Measurements from ENCODE around the gene ELOB. TPM values are rescaled to one million over a fixed set of nuclear protein-coding genes. Genes with fewer than 3 reads are reported as not detected.

The ELOB gene
- total RNA-seq, result 263 TPM

DNA sequence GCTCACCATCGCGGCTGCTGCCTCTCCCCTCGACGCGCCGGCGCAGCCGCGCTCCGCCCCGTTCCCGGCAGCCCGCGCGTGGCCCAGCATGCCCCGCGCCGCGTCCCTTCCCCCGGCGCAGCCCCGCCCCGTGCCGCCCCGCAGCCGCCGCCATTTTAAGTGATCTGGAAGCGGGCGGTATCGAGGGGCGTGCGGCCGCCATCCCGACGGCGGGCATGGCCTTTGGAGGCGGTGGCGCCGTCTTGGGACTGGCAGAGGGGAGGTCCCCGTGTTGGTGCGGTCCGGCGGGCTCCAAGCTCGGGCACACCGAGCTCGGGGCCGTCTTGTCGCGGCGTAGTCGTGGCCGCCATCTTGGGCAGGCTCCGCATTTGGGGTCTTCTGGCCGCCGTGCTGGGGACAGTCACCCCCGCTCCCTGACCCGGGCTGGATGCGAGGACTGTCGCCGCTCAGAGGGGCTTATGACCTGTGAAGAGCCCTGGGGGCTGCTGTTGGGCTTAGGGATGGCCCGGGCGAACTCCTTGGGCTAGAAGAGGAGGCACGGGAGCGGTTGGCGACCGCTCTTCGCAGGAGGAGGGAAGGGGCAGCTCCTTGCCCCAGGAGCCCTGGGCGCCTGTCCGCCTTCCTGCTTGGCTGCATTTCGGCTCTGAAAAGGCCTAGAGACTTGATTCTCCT lies at the start of gene ELOB:
Gene ELOB, minus strand, starts transcription at position 50 of the 672 bp plus-strand sequence. Its CDS starts 41 bp downstream, at position 9.
- DNase-seq (ENCODE audit: low read depth in 2 of 3, low spot score in 2 of 3), result peak; percentile 81 to 91 (median 89)

DNA sequence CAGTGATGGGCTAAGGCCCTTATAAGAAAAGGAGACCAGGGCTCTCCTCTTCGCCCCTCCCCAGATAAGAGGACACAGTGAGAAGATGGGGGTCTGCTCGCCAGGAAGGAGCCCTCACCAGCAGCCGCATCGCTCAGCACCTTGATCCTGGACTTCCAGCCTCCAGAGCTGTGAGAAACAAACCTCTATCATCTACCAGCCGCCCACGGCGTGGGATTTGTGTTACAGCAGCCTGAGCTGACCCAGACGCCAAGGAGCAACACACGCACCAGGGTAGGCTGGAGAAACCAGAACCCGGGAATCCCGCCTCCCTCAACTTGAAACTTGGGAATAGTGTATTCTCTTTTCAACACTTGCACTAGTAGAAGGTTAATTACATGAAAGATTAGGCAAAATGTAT lies 48.8 kb upstream of the ELOB start:
- no peak for DNase-seq (ENCODE audit: low read depth in 2 of 3, low spot score in 2 of 3)

DNA sequence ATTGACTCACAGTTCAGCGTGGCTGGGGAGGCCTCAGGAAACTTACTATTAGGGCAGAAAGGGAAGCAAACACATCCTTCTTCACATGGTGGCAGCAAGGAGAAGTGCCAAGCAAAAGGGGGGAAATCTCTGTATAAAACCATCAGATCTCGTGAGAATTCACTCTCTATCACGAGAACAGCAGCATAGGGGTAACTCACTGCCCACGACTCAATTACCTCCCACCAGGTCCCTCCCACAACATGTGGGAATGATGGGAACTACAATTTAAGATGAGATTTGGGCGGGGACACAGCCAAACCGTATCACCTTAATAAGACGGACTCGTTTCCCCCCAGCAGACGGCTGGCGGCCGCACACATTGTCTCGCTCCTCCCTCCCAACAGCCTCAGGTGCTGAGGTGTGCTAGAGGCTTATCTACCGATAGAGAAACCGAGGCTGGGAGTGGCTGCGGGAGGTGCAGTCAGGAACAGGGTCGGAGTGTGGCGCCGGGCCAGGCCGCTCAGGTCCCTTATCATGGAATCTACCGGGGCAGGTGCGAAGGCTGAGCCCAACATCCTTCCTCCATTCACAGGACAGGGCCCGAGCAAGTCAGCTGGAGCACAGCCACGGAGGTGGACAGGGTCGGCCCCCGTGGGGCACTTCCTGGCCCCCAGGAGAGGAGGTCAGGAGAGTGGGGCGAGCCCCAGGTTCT lies 48.1 kb upstream of the ELOB start:
- DNase-seq (ENCODE audit: low read depth in 2 of 3, low spot score in 2 of 3), result no peak

DNA sequence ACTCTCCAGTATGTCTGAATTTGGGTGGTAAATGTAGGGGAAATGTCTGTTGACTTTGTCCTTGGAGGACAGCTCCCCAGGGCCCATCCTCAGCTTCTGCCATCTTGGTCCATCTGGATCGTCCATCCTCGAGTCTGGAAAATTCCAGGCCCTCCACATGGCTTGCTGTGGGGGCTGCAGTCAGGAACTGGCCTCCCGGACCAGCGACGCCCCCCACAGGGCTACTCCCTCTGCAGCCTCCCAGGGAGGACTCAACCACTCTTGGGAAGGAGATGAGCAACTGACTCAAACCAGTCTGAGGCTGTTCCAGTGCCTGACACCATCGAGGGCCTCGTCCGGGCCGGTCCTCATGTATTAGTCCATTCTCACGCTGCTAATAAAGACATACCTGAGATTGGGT lies 47.5 kb upstream of the ELOB start:
- no peak for DNase-seq (ENCODE audit: low read depth in 2 of 3, low spot score in 2 of 3)

DNA sequence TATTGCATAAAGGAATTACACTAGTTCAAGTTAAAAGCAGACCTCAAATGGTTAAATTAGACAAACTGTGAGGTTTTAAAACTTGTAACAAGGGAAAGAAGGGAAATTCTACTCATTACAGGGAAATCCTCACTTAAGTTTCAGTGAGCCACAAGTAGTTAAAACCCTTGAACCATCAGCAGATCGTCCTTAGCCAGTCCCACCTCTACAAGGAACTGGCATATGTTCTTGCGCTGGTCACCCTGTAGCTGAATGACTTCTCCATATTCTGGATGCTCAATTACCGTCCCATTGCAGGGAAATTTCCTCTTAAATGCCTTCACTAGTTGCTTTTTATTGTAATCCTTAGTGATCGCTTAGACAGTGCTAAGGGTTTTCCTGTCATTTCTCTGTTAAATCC lies 45.4 kb upstream of the ELOB start:
- no peak for DNase-seq (ENCODE audit: low read depth in 2 of 3, low spot score in 2 of 3)

DNA sequence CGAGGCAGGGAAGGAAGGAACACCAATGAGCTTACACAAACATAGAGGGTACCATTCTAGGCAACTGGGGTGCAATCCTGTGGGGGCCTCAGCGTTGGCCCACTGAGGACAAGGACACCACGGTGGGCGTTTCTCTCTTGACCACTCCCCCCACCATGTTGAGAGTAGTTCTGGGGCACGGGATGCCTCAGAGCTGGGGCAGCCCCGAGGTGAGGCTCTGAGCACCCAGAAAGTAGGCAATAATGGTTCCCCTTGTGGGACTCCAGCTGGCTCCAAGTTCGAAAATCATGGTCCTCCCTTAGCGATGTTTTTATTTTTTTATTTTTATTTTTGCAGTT lies 45.0 kb upstream of the ELOB start:
- no peak for DNase-seq (ENCODE audit: low read depth in 2 of 3, low spot score in 2 of 3)

DNA sequence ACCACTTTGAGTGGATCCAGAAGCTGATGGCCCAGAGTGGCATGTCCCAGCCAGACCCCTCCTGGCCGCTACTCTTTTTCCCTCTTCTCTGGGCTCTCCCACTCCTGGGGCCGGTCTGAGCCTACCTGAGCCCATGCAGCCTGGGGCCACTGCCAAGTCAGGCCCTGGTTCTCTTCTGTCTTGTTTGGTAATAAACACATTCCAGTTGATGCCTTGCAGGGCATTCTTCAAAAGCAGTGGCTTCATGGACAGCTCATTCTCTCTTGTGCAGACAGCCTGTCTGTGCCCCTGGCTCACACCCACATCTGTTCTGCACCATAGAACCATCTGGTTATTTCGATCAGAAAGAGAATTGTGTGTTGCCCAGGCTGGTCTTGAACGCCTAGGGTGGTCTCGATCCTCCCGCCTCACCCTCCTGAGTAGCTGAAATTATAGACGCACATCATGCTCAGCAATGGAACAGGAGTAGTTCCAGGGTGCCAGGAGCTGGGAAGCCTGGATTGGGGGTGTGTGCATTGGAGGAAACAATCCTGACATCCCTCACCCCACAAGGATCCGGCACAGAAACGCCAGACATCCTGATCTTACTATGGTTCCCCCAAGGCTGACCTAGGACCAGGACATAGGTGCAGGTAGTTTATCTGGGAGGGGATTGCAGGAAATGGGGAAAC lies 44.5 kb upstream of the ELOB start:
- DNase-seq (ENCODE audit: low read depth in 2 of 3, low spot score in 2 of 3), result no peak

DNA sequence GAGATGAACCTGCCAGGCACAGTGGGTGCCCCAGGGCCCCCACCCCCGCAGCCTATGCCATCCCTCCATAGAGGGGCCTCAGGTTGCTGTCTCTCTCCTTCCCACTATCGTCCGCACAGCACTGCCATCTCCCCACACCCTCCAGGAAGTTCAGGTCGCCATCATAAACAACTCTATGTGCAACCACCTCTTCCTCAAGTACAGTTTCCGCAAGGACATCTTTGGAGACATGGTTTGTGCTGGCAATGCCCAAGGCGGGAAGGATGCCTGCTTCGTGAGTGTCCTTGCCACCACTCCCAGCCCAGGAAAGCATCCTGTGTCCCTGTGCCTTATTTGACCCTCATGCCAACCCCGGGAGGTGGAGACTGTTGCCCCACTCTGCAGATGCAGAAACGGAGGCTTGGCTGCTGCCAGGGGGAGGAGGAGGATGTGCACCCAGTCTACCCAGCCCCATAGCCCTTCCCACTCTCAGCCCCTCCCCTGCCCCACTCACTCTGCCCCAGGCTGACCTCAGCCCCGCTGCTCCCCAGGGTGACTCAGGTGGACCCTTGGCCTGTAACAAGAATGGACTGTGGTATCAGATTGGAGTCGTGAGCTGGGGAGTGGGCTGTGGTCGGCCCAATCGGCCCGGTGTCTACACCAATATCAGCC lies 43.9 kb upstream of the ELOB start:
- DNase-seq (ENCODE audit: low read depth in 2 of 3, low spot score in 2 of 3), result no peak

DNA sequence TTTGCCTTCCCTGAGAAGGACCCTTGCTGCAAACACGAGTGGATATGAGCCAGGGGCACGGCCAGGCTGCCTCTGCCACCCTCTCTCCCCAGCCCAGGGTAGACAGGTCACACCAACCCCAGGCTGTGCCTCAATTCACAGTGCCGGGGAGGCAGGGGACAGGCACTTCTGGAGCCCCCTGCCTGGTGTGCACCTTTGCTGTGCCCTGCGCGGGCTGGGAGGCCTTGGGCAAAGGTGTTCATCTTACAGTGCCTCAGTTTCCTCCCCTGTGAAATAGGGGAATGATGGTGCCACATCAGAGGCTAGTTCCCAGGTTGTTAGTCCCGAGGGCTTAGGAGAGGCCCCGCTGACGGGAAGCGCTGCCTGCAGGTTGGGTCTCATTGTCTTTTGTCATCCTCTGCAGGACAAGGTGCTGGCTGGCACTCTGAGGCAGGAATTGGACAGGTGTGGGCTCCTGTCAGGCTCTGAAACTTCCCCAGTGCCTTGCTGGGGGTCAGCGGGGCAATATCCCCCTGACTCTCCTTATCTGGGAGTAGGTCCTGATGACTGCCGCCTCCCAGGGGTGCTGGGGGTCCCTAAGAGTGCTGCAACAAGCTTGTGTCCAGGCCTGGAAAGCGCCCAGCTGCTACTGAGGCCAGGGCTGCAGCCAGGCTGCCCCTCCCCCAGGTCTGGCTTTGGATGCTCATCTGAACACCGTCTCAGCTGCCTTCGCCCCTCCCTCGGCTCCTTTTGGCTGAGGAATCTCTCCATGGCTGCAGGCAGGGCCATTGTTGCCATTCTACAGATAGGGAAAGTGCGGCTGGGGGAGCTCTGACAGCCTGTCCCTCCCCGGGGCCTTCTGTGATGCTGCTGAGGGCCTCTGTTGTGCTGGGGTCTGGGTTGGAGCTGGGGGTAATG lies 43.1 kb upstream of the ELOB start:
- DNase-seq (ENCODE audit: low read depth in 2 of 3, low spot score in 2 of 3), result no peak

DNA sequence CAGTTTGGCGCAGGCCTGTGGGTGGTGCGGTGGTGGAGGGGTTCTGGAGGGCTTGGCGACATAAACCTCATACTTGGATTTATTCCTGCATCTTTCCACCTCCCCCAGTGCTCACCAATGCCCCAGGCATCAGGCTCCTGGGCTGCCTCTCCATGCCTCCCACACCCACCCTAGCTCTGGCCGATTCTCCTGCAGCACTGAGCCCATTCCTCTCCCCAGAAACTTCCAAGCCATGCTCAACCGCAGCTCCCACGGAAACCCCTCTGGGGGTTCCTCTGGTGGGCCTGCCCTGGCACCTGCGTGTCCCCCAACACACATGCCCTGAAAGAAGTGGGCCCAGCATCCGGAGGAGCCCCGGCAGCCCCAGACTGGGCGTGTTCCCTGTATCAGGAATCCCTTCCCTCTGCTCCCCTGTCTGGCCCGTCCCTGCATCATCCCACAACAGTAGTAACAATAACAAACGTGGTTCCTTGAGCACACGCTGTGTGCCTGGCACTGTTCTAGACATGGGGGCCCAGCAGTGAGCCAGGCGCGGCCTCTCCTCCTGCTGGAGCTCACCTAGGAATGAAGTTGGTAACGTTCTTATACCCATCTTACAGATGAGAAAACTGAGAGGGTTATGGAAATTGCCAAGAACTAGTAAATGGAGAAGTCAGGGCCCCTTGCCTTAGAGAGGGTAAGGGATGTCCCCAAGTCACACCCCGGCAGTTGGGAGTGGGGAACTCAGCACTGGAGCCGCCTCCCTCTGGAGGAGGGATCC lies 42.3 kb upstream of the ELOB start:
- DNase-seq (ENCODE audit: low read depth in 2 of 3, low spot score in 2 of 3), result no peak

DNA sequence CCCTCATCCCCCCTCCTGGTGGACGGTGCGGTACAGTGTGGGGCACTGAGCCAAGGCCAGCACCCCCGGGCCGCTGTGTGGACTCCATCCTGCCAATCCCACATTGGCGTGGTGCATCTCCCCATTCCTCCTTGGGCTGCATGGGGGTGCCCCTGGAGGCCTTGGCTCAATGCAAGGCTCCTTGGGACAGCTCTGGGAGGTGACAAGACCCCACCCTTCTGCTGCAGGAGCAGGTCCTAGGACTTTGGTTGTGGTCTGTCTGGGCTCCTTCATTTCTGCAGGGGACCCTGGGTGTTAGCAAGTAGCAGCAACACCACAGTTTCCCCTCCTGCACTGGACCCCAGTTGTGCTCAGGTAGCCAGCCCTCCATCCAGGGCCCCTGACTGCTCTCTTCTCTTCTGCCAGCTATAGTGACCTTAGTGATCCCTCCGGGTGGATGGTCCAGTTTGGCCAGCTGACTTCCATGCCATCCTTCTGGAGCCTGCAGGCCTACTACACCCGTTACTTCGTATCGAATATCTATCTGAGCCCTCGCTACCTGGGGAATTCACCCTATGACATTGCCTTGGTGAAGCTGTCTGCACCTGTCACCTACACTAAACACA lies 41.3 kb upstream of the ELOB start:
- no peak for DNase-seq (ENCODE audit: low read depth in 2 of 3, low spot score in 2 of 3)

DNA sequence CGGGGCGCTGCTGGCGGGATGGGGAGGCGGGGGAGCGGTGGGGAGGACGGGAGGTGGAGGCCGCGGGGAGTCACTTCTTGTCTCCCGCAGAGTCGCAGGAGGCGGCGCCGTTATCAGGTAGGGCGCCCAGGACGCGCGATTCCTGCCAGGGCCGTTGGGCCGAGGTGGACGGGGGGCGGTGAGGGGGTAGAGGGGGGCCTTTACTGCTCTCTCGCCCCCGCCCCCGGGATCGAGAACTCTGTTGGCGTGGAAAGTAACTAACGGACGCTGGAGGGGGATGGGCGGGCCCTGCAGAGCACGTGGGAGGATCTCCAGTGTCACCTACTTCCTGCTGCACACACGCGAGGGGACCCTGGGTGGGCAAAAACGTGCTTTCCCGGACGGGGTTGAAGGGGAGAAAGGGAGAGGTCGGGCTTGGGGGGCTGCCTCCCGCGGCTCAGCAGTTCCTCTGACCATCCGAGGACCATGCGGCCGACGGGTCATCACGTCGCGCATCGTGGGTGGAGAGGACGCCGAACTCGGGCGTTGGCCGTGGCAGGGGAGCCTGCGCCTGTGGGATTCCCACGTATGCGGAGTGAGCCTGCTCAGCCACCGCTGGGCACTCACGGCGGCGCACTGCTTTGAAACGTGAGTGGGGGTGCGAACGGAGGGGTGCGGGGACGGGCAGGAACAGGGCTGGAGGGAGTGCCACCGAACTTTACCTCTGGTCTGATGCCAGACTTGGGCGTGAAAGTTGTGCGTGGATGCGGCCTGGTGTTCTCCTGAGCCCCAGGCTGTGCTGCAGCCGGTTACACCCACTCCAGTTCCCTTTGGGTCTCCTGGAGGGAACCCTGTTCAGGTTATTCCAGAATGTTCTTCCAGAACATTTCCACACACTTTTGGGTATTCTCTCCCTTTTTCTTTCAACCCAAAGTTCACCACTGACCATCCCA lies 40.5 kb upstream of the ELOB start:
- DNase-seq (ENCODE audit: low read depth in 2 of 3, low spot score in 2 of 3), result no peak

DNA sequence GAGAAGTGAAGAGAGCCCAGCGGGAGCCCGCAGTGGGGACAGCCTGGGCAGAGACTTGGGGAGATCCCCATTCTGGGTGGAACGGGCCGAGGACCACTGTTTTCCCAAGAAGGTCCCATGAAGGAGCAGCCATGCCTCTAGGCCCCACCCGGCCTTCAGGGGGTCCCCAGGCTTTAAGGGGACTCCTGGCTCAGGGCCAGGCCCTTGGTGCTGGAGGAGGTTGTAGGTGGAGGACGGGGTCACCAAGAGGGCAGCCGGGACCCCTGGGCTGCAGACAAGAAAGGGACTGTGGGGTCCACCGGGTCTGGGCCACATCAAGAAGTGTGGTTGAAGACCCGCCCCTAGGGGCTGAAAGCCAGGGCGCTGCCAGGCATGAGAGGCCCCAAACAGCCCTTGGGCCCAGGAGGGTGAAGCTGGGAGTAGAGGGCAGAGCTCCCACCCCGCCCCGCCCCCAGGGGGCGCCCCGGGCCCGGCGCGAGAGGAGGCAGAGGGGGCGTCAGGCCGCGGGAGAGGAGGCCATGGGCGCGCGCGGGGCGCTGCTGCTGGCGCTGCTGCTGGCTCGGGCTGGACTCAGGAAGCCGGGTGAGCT lies 39.8 kb upstream of the ELOB start, which contains the start of gene PRSS21:
Gene PRSS21, plus strand, starts transcription at position 487 of the 589 bp plus-strand sequence. Its CDS starts 32 bp downstream, at position 519.
- peak in 2 of 3 donors; percentile 19 to 21 for DNase-seq (ENCODE audit: low read depth in 2 of 3, low spot score in 2 of 3)

DNA sequence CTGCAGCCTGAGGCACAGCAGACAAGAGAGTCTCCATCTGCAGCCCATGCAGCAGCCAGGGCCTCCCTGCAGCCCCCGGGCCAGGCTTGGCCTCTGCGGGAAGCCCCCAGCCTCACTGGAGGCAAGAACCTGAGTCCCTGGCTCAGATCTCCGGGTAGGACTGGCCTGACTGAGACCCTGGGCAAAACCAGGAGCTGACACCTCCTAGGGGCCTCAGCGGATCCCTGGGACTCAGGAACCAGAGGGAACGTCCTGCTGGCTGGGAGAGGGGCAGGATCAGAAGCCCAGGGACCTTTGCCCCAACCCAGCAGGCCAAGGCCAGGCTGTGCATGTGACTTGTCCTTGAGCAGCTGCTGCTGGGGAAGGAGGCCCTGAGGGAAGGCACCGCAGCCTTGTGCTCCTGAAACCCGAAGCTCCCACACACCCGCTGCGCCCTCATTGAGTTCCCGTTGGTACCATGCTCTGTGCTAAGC lies 38.3 kb upstream of the ELOB start:
- DNase-seq (ENCODE audit: low read depth in 2 of 3, low spot score in 2 of 3), result no peak

DNA sequence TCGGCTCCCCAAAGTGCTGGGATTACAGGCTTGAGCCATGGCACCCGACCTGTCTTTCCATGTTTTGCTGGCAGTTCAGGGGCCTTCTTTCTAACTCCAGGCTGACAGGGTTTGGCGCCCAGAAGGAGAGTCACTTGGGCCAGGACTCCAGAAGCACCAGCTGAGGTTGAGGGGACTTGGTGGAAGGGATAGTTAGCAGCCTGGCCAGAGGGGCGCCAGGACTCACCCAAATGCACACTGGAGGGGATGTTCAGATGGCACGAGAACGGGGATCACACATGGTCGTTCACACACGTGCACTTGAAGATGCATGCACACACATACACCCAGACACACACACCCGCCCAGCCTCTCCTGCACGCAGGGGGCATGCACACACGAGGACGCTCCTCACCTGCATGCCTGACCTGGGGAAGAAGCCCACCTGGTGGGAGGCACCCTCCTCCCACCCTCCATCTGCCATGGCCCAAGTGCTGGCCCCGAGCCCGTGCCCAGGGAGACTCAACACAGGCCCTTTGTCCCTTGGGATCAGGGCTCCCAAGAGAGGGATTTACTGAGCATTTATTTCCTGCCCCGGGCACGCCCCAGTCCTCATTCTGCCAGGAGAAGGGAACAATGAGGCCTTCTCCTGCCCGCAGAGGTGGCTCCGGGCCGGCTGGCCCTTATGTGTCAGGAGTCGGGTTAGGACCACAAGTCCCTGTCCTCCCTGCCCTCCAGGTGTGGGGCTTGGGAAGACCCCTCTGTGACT lies 37.6 kb upstream of the ELOB start:
- no peak for DNase-seq (ENCODE audit: low read depth in 2 of 3, low spot score in 2 of 3)

DNA sequence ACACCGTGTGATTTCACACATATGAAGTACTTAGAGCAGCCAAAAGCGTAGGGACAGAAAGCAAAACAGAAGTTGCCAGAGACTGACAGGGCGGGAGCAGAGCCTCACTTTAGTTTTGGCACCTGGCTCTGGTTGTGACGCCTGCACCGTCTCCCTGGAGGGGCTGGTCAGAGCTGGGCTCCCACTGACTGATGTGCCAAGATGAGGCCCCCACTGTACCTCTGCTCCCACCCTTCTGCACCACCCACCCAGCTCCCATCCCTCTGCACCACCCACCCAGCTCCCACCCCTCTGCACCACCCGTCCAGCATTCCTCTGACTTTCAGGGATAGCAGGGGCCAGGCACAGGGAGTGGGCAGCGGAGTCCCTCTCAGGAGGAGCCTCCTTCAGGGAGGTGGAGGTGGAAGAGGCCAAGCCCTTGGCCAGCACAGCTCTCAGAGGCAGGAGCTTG lies 36.7 kb upstream of the ELOB start:
- DNase-seq (ENCODE audit: low read depth in 2 of 3, low spot score in 2 of 3), result no peak
